Heart right ventricle (tissue), 16 donors: ENCODE data around the gene CTXN2. TPM values are rescaled to one million over a fixed set of nuclear protein-coding genes. Genes with fewer than 3 reads are reported as not detected.

ENCODE experiments used
- ATAC-seq, 8 donors: fragments of 200-7000 bp; cut with Tn5 transposase; one replicate each; pipeline ENCODE4 v1.9.1; 2020; ENCODE audit warnings: mild to moderate bottlenecking in 8 of 8, moderate library complexity in 8 of 8, moderate number of reproducible peaks in 1 of 8
- DNase-seq, 2 donors: peaks; one replicate each; pipeline ENCODE4 v3.0.0-alpha.2; 2020
- H3K27ac ChIP-seq, 10 donors: fragments of 200-600 bp; sonication (generic) in 2 of 10; one replicate each; pipeline versions ENCODE4 v1.5.0 to v1.8.0; 2020 to 2022; ENCODE audit warnings: mild to moderate bottlenecking in 3 of 10
- H3K27me3 ChIP-seq, 7 donors: fragments of 200-600 bp; one replicate each; pipeline ENCODE4 v1.8.0; 2021 to 2022; ENCODE audit warnings: mild to moderate bottlenecking in 2 of 7
- H3K36me3 ChIP-seq, 9 donors: fragments of 200-600 bp; sonication (generic) in 1 of 9; one replicate each; pipeline versions ENCODE4 v1.5.0 to v1.8.0; 2020 to 2022; ENCODE audit warnings: mild to moderate bottlenecking in 2 of 9
- H3K4me1 ChIP-seq, 9 donors: fragments of 200-600 bp; sonication (generic) in 1 of 9; one replicate each; pipeline versions ENCODE4 v1.5.0 to v1.8.0; 2020 to 2022; ENCODE audit warnings: mild to moderate bottlenecking in 4 of 9
- H3K4me3 ChIP-seq, 10 donors: fragments of 200-600 bp; sonication (generic) in 2 of 10; one replicate each; pipeline versions ENCODE4 v1.5.0 to v1.8.0; 2020 to 2022; ENCODE audit warnings: mild to moderate bottlenecking in 7 of 10, moderate library complexity in 2 of 10
- H3K9me3 ChIP-seq, 11 donors: fragments of 200-600 bp in 10 of 11; sonication (generic) in 2 of 11; one replicate each; pipeline versions ENCODE4 v1.5.0 to v1.8.0; 2013 to 2022; ENCODE audit warnings: mild to moderate bottlenecking in 2 of 11, control low read depth in 1 of 11, moderate library complexity in 1 of 11
- CTCF ChIP-seq, 9 donors: fragments of 200-600 bp; sonication (generic) in 2 of 9; IDR thresholded peaks; one replicate each; pipeline versions ENCODE4 v1.5.0 to v1.8.0; 2021 to 2022; ENCODE audit warnings: antibody characterized with exemption in 9 of 9, mild to moderate bottlenecking in 5 of 9, moderate library complexity in 1 of 9
- WGBS, 2 donors: extraction: QIAGEN DNeasy Blood & Tissue Kit; methylation state at CpG; one replicate each; pipeline ENCODE4 v1.1.7; 2013; ENCODE audit warnings: inconsistent platforms in 1 of 2; 5-methylcytosine and 5-hydroxymethylcytosine counted together
- intact Hi-C, 10 donors: fragments of 100-400 bp; cut with DNase I; formaldehyde crosslinking; loops; one replicate each; pipeline versions ENCODE4 v1.11.1 to v1.14.2; 2022
- polyA plus RNA-seq, 2 donors: library from polyadenylated mRNA; stranded (reverse); fragments of 200-250 nt; gene quantifications; one replicate each; pipeline ENCODE4 v1.2.3, GENCODE V29; 2013
- total RNA-seq, 10 donors: library from RNA; stranded (reverse); fragmentation: NEBNext Ultra II Directional in 3 of 10; extraction: Animal tissue kit (Norgen Biotek cat#: 25700) in 3 of 10; gene quantifications; one replicate each; pipeline versions ENCODE4 v1.2.1 to v1.2.4, GENCODE V29; 2021 to 2023
- donor health status: Arrhythmogenic right ventricular cardiomyopathy.
- donor health status: ischemic (EF 13 %, LVEDD 7.1; RV severe dilation, severe dysfunction).
- donor health status: healthy with polysubstance abuse.
- donor health status: DM: no; HTN: yes; CAD: no.
- donor health status: DM: no; HTN: no; CAD: no.
- donor health status: ischemic (EF 25% LVEDD 6.9; RV normal size, moderate dysfunction).
- donor health status: ischemic (EF 25% LVEDD 5.7; RV mildly dilated, moderate dysfunction).
- donor health status: healthy.
- donor health status: DM: yes; HTN: yes; CAD: no.
- donor health status: Ischemic cardiomyopathy.
- donor health status: ischemic (EF 35%, LVEDD 5.7; RV mildly dilated, moderate dysfunction).
- donor health status: nonischemic (EF 11% LVEDD 7.7; RV severe dilation, severe dysfunction).
- donor health status: DM: yes; HTN: yes; CAD: no.
- donor health status: PGD.
- donor health status: ischemic (EF 29% LVEDD 5.4; RV normal size, mild dysfunction).
- donor health status: nonischemic (EF 23%, LVEDD 6.1; RV moderate dilation, normal function).

Gene CTXN2
- total and polyA plus RNA-seq, 12 donors = not detected

GRCh38 chr15:48185529-48185928 is 5.9 kb upstream of the CTXN2 start:
- no peak for DNase-seq
- intact Hi-C loops = no loop called here
- H3K4me3 ChIP-seq = no peak overlapping the region

GRCh38 chr15:48186271-48186670 is 5.2 kb upstream of the CTXN2 start:
- Histone ChIP-seq H3K9me3 (no peaks in the 10 kb centered on the region), H3K36me3 (no peaks in the 10 kb centered on the region), H3K27ac (no peak overlapping the region), H3K4me3 (no peak overlapping the region), H3K27me3 (peaks cover 0 to 4% (median under 1%) of the 10 kb centered on the region in 7 donors), H3K4me1 (peaks cover 0 to 3% (median 0%) of the 10 kb centered on the region in 9 donors)
- 89 to 95% methylated on average over 3 of the region's 3 CpGs for WGBS, 2 donors
- no peak for ATAC-seq
- no peak for DNase-seq
- TF ChIP-seq CTCF (IDR thresholded peaks at IDR 0.05) = no peak
- intact Hi-C loops = no loop called here

More at GRCh38 chr15:48185529-48185928, 5.9 kb upstream of the CTXN2 start:
- WGBS, 2 donors = 78 to 83% methylated on average over 3 of the region's 3 CpGs
- ATAC-seq = no peak
- H3K27me3 ChIP-seq = peaks cover 0 to 9% (median 1%) of the 10 kb centered on the region in 7 donors
- no peaks in the 10 kb centered on the region for H3K36me3 ChIP-seq
- no peak for TF ChIP-seq CTCF (IDR thresholded peaks at IDR 0.05)
- H3K27ac ChIP-seq = no peak overlapping the region
- H3K4me1 ChIP-seq = no peaks in the 10 kb centered on the region
- no peaks in the 10 kb centered on the region for H3K9me3 ChIP-seq

GRCh38 chr15:48190932-48191573 is 412 bp upstream of the CTXN2 start:
- no peaks in the 10 kb centered on the region for H3K36me3 ChIP-seq
- WGBS, 2 donors = 6 to 7% methylated on average over 15 of the region's 15 CpGs
- TF ChIP-seq CTCF (IDR thresholded peaks at IDR 0.05) = no peak
- H3K9me3 ChIP-seq = no peaks in the 10 kb centered on the region
- ATAC-seq (peak in 6 of 8 donors; percentile 48 to 68 (median 57)), DNase-seq (peak; percentile 57 to 68)
- peak overlapping the region in 2 of 10 donors; percentile 11 to 16 for H3K4me3 ChIP-seq
- peaks cover 0 to 41% (median 18%) of the 10 kb centered on the region in 7 donors for H3K27me3 ChIP-seq
- no peak overlapping the region for H3K27ac ChIP-seq
- H3K4me1 ChIP-seq = peaks cover 0 to 6% (median 0%) of the 10 kb centered on the region in 9 donors
- intact Hi-C loops = loop anchor here in 1 of 10 donors (10.0 kb wide), 1 partner anchor 56 kb away; no protein-coding TSS in a partner anchor

- intact Hi-C loops = no loop called here
Observed at GRCh38 chr15:48202068-48202467, 10.6 kb downstream of the CTXN2 start.

More at GRCh38 chr15:48202068-48202467, 10.6 kb downstream of the CTXN2 start:
- Histone ChIP-seq H3K4me1 (no peaks in the 10 kb centered on the region), H3K9me3 (no peaks in the 10 kb centered on the region), H3K27me3 (peaks cover 0 to 13% (median 0%) of the 10 kb centered on the region in 7 donors), H3K4me3 (no peak overlapping the region), H3K27ac (no peak overlapping the region), H3K36me3 (no peaks in the 10 kb centered on the region)
- ATAC-seq (no peak), DNase-seq (no peak)
- WGBS, 2 donors = 72 to 82% methylated on average over 1 of the region's 1 CpG
- TF ChIP-seq CTCF (IDR thresholded peaks at IDR 0.05) = no peak
